Transverse colon (tissue), 4 donors: Measurements from ENCODE around the gene TPM4.

ENCODE experiments used
- POLR2A ChIP-seq: fragments of 450-650 bp; IDR thresholded peaks from one replicate; pipeline ENCODE4 v1.6.1; 2016; ENCODE audit warnings: antibody characterized with exemption, mild to moderate bottlenecking, moderate library complexity
- POLR2AphosphoS5 ChIP-seq, 3 donors: sonication (generic); formaldehyde crosslinking; IDR thresholded peaks; one replicate each; pipeline ENCODE4 v1.6.1; 2016; ENCODE audit warnings: antibody characterized with exemption in 3 of 3
- TF ChIP-seq, protein P1 (sequence below), 5 experiments: fragments of 200-600 bp in 3 of 5; fragments of 450-650 bp in 2 of 5; sonication (generic) in 3 of 5; IDR thresholded peaks; 1 replicate in 2 of 5; 2 replicates in 3 of 5; pipeline ENCODE4 v1.5.1; 2016 to 2017; ENCODE audit warnings: antibody characterized with exemption in 5 of 5, inconsistent platforms in 3 of 5, mild to moderate bottlenecking in 2 of 5, moderate library complexity in 1 of 5

DNA sequence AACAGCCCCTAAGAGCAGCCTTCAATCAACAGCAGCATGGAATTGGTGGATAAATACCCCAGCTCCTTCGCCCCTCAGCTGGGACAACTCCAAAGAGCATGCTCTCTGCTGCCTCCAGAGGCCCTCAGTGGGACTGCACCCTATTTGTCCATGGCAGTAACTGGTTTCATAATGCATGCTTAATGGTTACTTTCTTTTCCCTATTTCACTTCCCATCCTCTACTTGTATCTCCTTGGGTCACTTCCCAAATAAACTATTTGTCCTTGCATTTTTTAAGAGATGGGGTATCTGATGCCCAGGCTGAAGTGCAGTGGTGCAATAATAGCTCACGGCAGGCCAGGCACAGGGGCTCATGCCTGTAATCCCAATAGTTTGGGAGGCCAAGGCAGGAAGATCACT, 13.5 kb upstream of the TPM4 start:
- TF ChIP-seq, protein P1, sequence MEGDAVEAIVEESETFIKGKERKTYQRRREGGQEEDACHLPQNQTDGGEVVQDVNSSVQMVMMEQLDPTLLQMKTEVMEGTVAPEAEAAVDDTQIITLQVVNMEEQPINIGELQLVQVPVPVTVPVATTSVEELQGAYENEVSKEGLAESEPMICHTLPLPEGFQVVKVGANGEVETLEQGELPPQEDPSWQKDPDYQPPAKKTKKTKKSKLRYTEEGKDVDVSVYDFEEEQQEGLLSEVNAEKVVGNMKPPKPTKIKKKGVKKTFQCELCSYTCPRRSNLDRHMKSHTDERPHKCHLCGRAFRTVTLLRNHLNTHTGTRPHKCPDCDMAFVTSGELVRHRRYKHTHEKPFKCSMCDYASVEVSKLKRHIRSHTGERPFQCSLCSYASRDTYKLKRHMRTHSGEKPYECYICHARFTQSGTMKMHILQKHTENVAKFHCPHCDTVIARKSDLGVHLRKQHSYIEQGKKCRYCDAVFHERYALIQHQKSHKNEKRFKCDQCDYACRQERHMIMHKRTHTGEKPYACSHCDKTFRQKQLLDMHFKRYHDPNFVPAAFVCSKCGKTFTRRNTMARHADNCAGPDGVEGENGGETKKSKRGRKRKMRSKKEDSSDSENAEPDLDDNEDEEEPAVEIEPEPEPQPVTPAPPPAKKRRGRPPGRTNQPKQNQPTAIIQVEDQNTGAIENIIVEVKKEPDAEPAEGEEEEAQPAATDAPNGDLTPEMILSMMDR (IDR thresholded peaks at IDR 0.05) = peak; percentile 78 to 94 (median 88)
- TF ChIP-seq POLR2AphosphoS5 (IDR thresholded peaks at IDR 0.05) (no peak), POLR2A (no peak)
